Trophoblast cell (in vitro differentiated cells and primary cell): ENCODE data around the gene CFDP1.
"Not testable (repeated sequence)": the region's sequence is repeated elsewhere in the genome, so short reads cannot be mapped to it uniquely, and the experiment has no call there.

Source experiments
- DNase-seq, 2 donors: peaks; one replicate each; pipeline ENCODE4 v3.0.0-alpha.2; 2016
- H2AFZ ChIP-seq: 2 replicates; pipeline ENCODE4 v1.6.1; 2013; ENCODE audit warnings: low read length, moderate library complexity, mild to moderate bottlenecking; ENCODE audit not compliant: insufficient read depth, poor library complexity
- H2AK5ac ChIP-seq: 2 replicates; pipeline ENCODE4 v1.6.1; 2013; ENCODE audit warnings: mild to moderate bottlenecking, low read length
- H2BK120ac ChIP-seq: 2 replicates; pipeline ENCODE4 v1.6.1; 2013; ENCODE audit warnings: low read length, mild to moderate bottlenecking, moderate library complexity; ENCODE audit not compliant: insufficient read depth, poor library complexity
- H2BK12ac ChIP-seq: 2 replicates; pipeline ENCODE4 v1.6.1; 2013; ENCODE audit warnings: mild to moderate bottlenecking, low read length, moderate library complexity
- H2BK5ac ChIP-seq: 2 replicates; pipeline ENCODE4 v1.6.1; 2013; ENCODE audit warnings: low read length, low read depth, moderate library complexity, mild to moderate bottlenecking; ENCODE audit not compliant: poor library complexity
- H3K14ac ChIP-seq: 2 replicates; pipeline ENCODE4 v1.6.1; 2013; ENCODE audit warnings: mild to moderate bottlenecking, low read length
- H3K18ac ChIP-seq: 2 replicates; pipeline ENCODE4 v1.6.1; 2013; ENCODE audit warnings: mild to moderate bottlenecking, low read length
- H3K23ac ChIP-seq: 2 replicates; pipeline ENCODE4 v1.6.1; 2013; ENCODE audit warnings: low read length
- H3K27ac ChIP-seq: 2 replicates; pipeline ENCODE4 v1.5.1; 2013; ENCODE audit warnings: low read depth, mild to moderate bottlenecking, inconsistent platforms, low read length, moderate library complexity
- H3K27me3 ChIP-seq: 2 replicates; pipeline ENCODE4 v1.6.1; 2013; ENCODE audit warnings: inconsistent platforms, mild to moderate bottlenecking, low read length, moderate library complexity; ENCODE audit not compliant: insufficient read depth
- H3K36me3 ChIP-seq, 2 experiments: 1 replicate in 1 of 2; 2 replicates in 1 of 2; pipeline ENCODE4 v1.6.1; 2013; ENCODE audit warnings: low read length in 2 of 2, mild to moderate bottlenecking in 2 of 2, moderate library complexity in 1 of 2; ENCODE audit not compliant: insufficient read depth in 2 of 2, control insufficient read depth in 1 of 2
- H3K4ac ChIP-seq: 2 replicates; pipeline ENCODE4 v1.6.1; 2013; ENCODE audit warnings: low read depth, mild to moderate bottlenecking, low read length, moderate library complexity
- H3K4me1 ChIP-seq, 2 experiments: 1 replicate in 1 of 2; 2 replicates in 1 of 2; pipeline ENCODE4 v1.6.1; 2013; ENCODE audit warnings: low read length in 2 of 2, mild to moderate bottlenecking in 2 of 2, moderate library complexity in 1 of 2; ENCODE audit not compliant: insufficient read depth in 2 of 2, control insufficient read depth in 1 of 2
- H3K4me2 ChIP-seq: 2 replicates; pipeline ENCODE4 v1.6.1; 2013; ENCODE audit warnings: inconsistent platforms, mild to moderate bottlenecking, low read length, moderate library complexity
- H3K4me3 ChIP-seq: 2 replicates; pipeline ENCODE4 v1.5.1; 2013; ENCODE audit warnings: mild to moderate bottlenecking, low read depth, low read length, inconsistent platforms
- H3K79me1 ChIP-seq: one replicate; pipeline ENCODE4 v1.6.1; 2013; ENCODE audit warnings: low read length
- H3K79me2 ChIP-seq: 2 replicates; pipeline ENCODE4 v1.6.1; 2013; ENCODE audit warnings: low read length, mild to moderate bottlenecking; ENCODE audit not compliant: control insufficient read depth, insufficient read depth, poor library complexity
- H3K9ac ChIP-seq: 2 replicates; pipeline ENCODE4 v1.6.1; 2013; ENCODE audit warnings: mild to moderate bottlenecking, low read length
- H3K9me3 ChIP-seq: 2 replicates; pipeline ENCODE4 v1.6.1; 2013; ENCODE audit warnings: low read depth, mild to moderate bottlenecking, control low read depth, inconsistent platforms, low read length; ENCODE audit not compliant: insufficient read depth
- H4K12ac ChIP-seq: 2 replicates; pipeline ENCODE4 v1.6.1; 2013; ENCODE audit warnings: low read depth, mild to moderate bottlenecking, low read length, moderate library complexity
- H4K8ac ChIP-seq: 2 replicates; pipeline ENCODE4 v1.6.1; 2013; ENCODE audit warnings: low read depth, mild to moderate bottlenecking, low read length, moderate library complexity
- H4K91ac ChIP-seq: one replicate; pipeline ENCODE4 v1.6.1; 2013; ENCODE audit warnings: low read depth, mild to moderate bottlenecking, low read length, moderate library complexity
- WGBS: extraction: QIAGEN DNeasy Blood & Tissue Kit; methylation state at CpG from one replicate; pipeline ENCODE4 v1.1.7; 2013; ENCODE audit warnings: missing lambda C conversion rate; ENCODE audit not compliant: insufficient read length, insufficient coverage; ENCODE audit errors: extremely low coverage; 5-methylcytosine and 5-hydroxymethylcytosine counted together

Gene CFDP1

DNA sequence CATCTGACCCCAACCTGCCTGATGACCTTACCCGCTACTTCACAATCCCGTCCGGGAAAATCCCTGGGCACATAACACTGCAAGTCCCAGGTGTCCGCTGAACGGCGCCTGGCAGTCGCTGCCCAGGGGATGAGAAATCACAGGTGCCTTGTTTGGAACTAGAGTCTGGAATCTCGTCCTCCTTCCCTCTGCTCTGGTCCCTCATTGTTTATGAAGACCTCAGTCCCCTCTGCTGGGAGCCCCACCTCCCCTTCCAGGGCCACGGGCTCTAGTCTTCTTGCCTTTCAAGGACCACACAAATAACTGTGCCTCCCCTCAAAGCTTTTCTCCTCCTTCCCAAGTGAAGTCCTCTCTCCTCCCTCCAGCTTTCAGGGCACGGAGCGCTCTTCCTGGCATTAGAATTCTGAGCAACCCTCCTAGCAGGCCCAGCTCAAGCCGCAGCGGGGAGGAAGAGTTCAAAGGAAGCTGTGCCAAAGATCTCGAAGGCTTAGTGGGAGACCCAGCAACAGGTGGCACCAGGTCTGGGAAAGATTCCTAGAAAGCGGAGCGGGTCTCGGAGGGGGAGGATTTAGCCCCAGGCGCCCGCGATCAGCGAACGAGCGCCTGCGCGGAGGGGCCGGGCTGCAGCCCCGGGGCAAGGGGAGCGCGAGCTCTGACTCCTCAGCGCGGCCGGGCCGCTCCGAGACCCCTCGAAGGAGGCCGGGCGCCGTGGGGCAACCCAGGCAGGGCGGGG is 30.3 kb upstream of the CFDP1 start:
- no CpG with 5 or more reads among the region's 39 CpGs for WGBS
- Histone ChIP-seq H3K79me2 (peaks cover 14% of the 10 kb centered on the region), H2BK5ac (peak overlapping the region; percentile 17), H2BK120ac (peak overlapping the region; percentile 10), H3K4me2 (peak overlapping the region; percentile 99), H3K18ac (peak overlapping the region; percentile 88), H4K8ac (peak overlapping the region; percentile 96), H3K14ac (peak overlapping the region; percentile 54), H2AFZ (peak overlapping the region; percentile 14), H3K4me3 (peak overlapping the region; percentile 99), H3K4ac (peak overlapping the region; percentile 90), H3K9ac (peak overlapping the region; percentile 97), H4K91ac (peak overlapping the region; percentile 67), H3K27ac (peak overlapping the region; percentile 88), H4K12ac (peak overlapping the region; percentile 79)
- not testable (repeated sequence) for H3K23ac ChIP-seq, H3K4me1 ChIP-seq, H2AK5ac ChIP-seq, H3K36me3 ChIP-seq, H3K27me3 ChIP-seq, H3K79me1 ChIP-seq, H2BK12ac ChIP-seq, H3K9me3 ChIP-seq
- DNase-seq = peak; percentile 46 to 68

DNA sequence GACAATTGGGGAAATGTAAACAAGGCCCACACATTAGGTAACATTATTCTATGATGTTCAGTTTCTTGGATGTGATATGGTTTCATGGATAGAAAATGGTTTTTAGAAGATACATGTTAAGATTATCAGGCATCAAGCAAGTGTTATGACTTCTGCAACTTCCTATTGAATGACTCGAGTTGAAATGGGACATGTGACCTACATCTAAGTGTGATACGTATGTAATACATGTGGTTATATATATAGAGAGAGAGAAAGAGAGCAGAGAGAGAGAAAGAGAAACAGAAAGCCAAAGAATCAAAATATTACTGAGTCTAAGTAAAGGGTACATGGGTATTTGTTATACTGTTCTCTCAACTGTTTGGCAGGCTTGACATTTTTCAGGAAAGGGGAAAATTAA is 29.5 kb upstream of the CFDP1 start:
- Histone ChIP-seq H3K4me1 (peaks cover 0 to 2% of the 10 kb centered on the region in 2 experiments), H4K8ac (no peak overlapping the region), H3K4me2 (peak overlapping the region; percentile 99), H2BK5ac (no peak overlapping the region), H4K12ac (no peak overlapping the region), H3K23ac (no peak overlapping the region), H3K9me3 (no peaks in the 10 kb centered on the region), H3K18ac (no peak overlapping the region), H2BK120ac (no peak overlapping the region), H3K79me1 (peaks cover 6% of the 10 kb centered on the region), H3K79me2 (peaks cover 14% of the 10 kb centered on the region), H4K91ac (no peak overlapping the region), H3K4ac (no peak overlapping the region), H2AK5ac (no peak overlapping the region), H2AFZ (no peak overlapping the region), H3K4me3 (no peak overlapping the region), H3K36me3 (peaks cover 3 to 4% of the 10 kb centered on the region in 2 experiments), H2BK12ac (no peak overlapping the region), H3K14ac (no peak overlapping the region), H3K27ac (no peak overlapping the region), H3K9ac (no peak overlapping the region), H3K27me3 (no peaks in the 10 kb centered on the region)
- no CpG with 5 or more reads among the region's 2 CpGs for WGBS
- DNase-seq = no peak

- no peak for DNase-seq
- no peak overlapping the region for H2BK12ac ChIP-seq
- no peak overlapping the region for H2AFZ ChIP-seq
- H3K18ac ChIP-seq = no peak overlapping the region
- peaks cover 3 to 4% of the 10 kb centered on the region in 2 experiments for H3K36me3 ChIP-seq
- no peak overlapping the region for H3K4me2 ChIP-seq
- H3K4me1 ChIP-seq = peaks cover 0 to 2% of the 10 kb centered on the region in 2 experiments
- no peak overlapping the region for H3K4ac ChIP-seq
- no peak overlapping the region for H3K9ac ChIP-seq
- no peaks in the 10 kb centered on the region for H3K27me3 ChIP-seq
- WGBS = no CpG with 5 or more reads among the region's 2 CpGs
- H3K9me3 ChIP-seq = no peaks in the 10 kb centered on the region
- H3K23ac ChIP-seq = no peak overlapping the region
- H3K4me3 ChIP-seq = no peak overlapping the region
- H2BK120ac ChIP-seq = no peak overlapping the region
- peaks cover 6% of the 10 kb centered on the region for H3K79me1 ChIP-seq
- no peak overlapping the region for H4K8ac ChIP-seq
- no peak overlapping the region for H4K12ac ChIP-seq
- no peak overlapping the region for H3K27ac ChIP-seq
- H3K79me2 ChIP-seq = peaks cover 14% of the 10 kb centered on the region
- no peak overlapping the region for H2AK5ac ChIP-seq
- H4K91ac ChIP-seq = no peak overlapping the region
- H3K14ac ChIP-seq = no peak overlapping the region
- no peak overlapping the region for H2BK5ac ChIP-seq
Observed at GRCh38 chr16:75461575-75461974, 28.3 kb upstream of the CFDP1 start.

- H3K4me1 ChIP-seq = peaks cover 0 to 2% of the 10 kb centered on the region in 2 experiments
- H3K23ac ChIP-seq = no peak overlapping the region
- H2AK5ac ChIP-seq = no peak overlapping the region
- peaks cover 14% of the 10 kb centered on the region for H3K79me2 ChIP-seq
- H3K9me3 ChIP-seq = no peaks in the 10 kb centered on the region
- peaks cover 6% of the 10 kb centered on the region for H3K79me1 ChIP-seq
- H2BK12ac ChIP-seq = no peak overlapping the region
- no peak overlapping the region for H2BK5ac ChIP-seq
- H3K18ac ChIP-seq = no peak overlapping the region
- no CpG with 5 or more reads among the region's 1 CpG for WGBS
- no peak overlapping the region for H4K8ac ChIP-seq
- no peak overlapping the region for H2AFZ ChIP-seq
- H3K9ac ChIP-seq = no peak overlapping the region
- H3K4me2 ChIP-seq = no peak overlapping the region
- no peak overlapping the region for H3K4me3 ChIP-seq
- H3K14ac ChIP-seq = no peak overlapping the region
- H4K12ac ChIP-seq = no peak overlapping the region
- H3K36me3 ChIP-seq = peaks cover 3 to 4% of the 10 kb centered on the region in 2 experiments
- peak overlapping the region; percentile 11 for H3K4ac ChIP-seq
- H3K27ac ChIP-seq = no peak overlapping the region
- H4K91ac ChIP-seq = no peak overlapping the region
- no peak overlapping the region for H2BK120ac ChIP-seq
- no peaks in the 10 kb centered on the region for H3K27me3 ChIP-seq
- DNase-seq = no peak
Observed at GRCh38 chr16:75460446-75460845, 27.1 kb upstream of the CFDP1 start.
